SK-N-SH (cell line): ENCODE measurements around the gene CSNK2B. TPM values are rescaled to one million over a fixed set of nuclear protein-coding genes. Genes with fewer than 3 reads are reported as not detected.

Experiments
- CTCF ChIA-PET: fragments of 300-600, 350-600 bp; formaldehyde crosslinking; extraction: SDS; loops from one replicate; lab custom pipeline; 2021; lab: Yijun Ruan, JAX
- POLR2A ChIA-PET: fragments of 350-600 bp; sonication (Branson Sonifier 250); formaldehyde crosslinking; extraction: SDS; loops from one replicate; lab custom pipeline; 2020; ENCODE audit warnings: antibody characterized with exemption, inconsistent platforms; lab: Yijun Ruan, JAX
- DNase-seq: peaks from one replicate; pipeline ENCODE4 v3.0.0; 2012
- H2AFZ ChIP-seq: fragments of 200-600 bp; sonication (generic); 2 replicates; pipeline ENCODE4 v1.8.1; 2016; ENCODE audit warnings: antibody characterized with exemption, mild to moderate bottlenecking, low read depth
- H3F3A ChIP-seq: fragments of 200-600 bp; sonication (generic); replicated peaks from 2 replicates; pipeline ENCODE3; 2016; ENCODE audit warnings: antibody characterized with exemption, mild to moderate bottlenecking; ENCODE audit not compliant: insufficient read depth
- H3K27ac ChIP-seq, 2 experiments: fragments of 200-500 bp in 1 of 2; fragments of 200-600 bp in 1 of 2; sonication (Bioruptor generic) in 1 of 2; sonication (generic), shearing (Covaris generic) in 1 of 2; 2 replicates each; pipeline versions ENCODE4 v1.5.1 to v1.6.1; 2014 to 2016; ENCODE audit warnings: low read depth in 2 of 2, inconsistent platforms in 1 of 2, low read length in 1 of 2, mild to moderate bottlenecking in 1 of 2, mixed read lengths in 1 of 2
- H3K27me3 ChIP-seq: fragments of 200-600 bp; sonication (generic), shearing (Covaris generic); 2 replicates; pipeline ENCODE4 v1.6.1; 2016; ENCODE audit warnings: mixed run types; ENCODE audit not compliant: insufficient read depth
- H3K36me3 ChIP-seq, 2 experiments: fragments of 200-500 bp in 1 of 2; fragments of 200-600 bp in 1 of 2; sonication (Bioruptor generic) in 1 of 2; sonication (generic) in 1 of 2; replicated peaks in 1 of 2; 2 replicates each; pipeline versions ENCODE3 to v1.5.1; 2014 to 2016; ENCODE audit warnings: low read length in 1 of 2, mild to moderate bottlenecking in 1 of 2; ENCODE audit not compliant: insufficient read depth in 2 of 2, control insufficient read depth in 1 of 2
- H3K4me1 ChIP-seq, 2 experiments: fragments of 200-500 bp in 1 of 2; fragments of 200-600 bp in 1 of 2; sonication (Bioruptor generic) in 1 of 2; sonication (generic), shearing (Covaris generic) in 1 of 2; 2 replicates each; pipeline versions ENCODE4 v1.5.1 to v1.6.1; 2014 to 2016; ENCODE audit warnings: low read depth in 1 of 2, low read length in 1 of 2, mixed run types in 1 of 2; ENCODE audit not compliant: insufficient read depth in 2 of 2, control insufficient read depth in 1 of 2
- H3K4me2 ChIP-seq: fragments of 200-600 bp; sonication (generic), shearing (Covaris generic); 2 replicates; pipeline ENCODE4 v1.6.1; 2017; ENCODE audit warnings: mixed run types
- H3K4me3 ChIP-seq, 2 experiments: fragments of 200-500 bp in 1 of 2; fragments of 200-600 bp in 1 of 2; sonication (Bioruptor generic) in 1 of 2; sonication (generic), shearing (Covaris generic) in 1 of 2; 2 replicates each; pipeline versions ENCODE4 v1.5.1 to v1.8.1; 2014 to 2016; ENCODE audit warnings: low read depth in 2 of 2, inconsistent platforms in 1 of 2, low read length in 1 of 2, mild to moderate bottlenecking in 1 of 2, mixed read lengths in 1 of 2, moderate library complexity in 1 of 2
- H3K79me2 ChIP-seq: fragments of 200-600 bp; sonication (generic); 2 replicates; pipeline ENCODE4 v1.8.1; 2017; ENCODE audit warnings: mild to moderate bottlenecking; ENCODE audit not compliant: insufficient read depth
- H3K9ac ChIP-seq: fragments of 200-600 bp; sonication (generic); 2 replicates; pipeline ENCODE4 v1.6.1; 2017; ENCODE audit warnings: mixed run types
- H3K9me2 ChIP-seq: fragments of 200-600 bp; sonication (generic); 2 replicates; pipeline ENCODE4 v1.6.1; 2017; ENCODE audit warnings: mixed run types
- H3K9me3 ChIP-seq: fragments of 200-600 bp; sonication (generic); 2 replicates; pipeline ENCODE4 v1.6.1; 2017; ENCODE audit warnings: mixed run types, mild to moderate bottlenecking, moderate library complexity
- H4K20me1 ChIP-seq: fragments of 200-600 bp; sonication (generic); 2 replicates; pipeline ENCODE4 v1.6.1; 2017; ENCODE audit warnings: mild to moderate bottlenecking, mixed run types; ENCODE audit not compliant: insufficient read depth
- CHD2 ChIP-seq: fragments of 150-350 bp; IDR thresholded peaks from 2 replicates; pipeline ENCODE4 v1.6.1; 2018; ENCODE audit warnings: low read length; ENCODE audit not compliant: partially characterized antibody
- ELF1 ChIP-seq: IDR thresholded peaks from 2 replicates; pipeline ENCODE4 v1.4.0; 2012
- EP300 ChIP-seq, 2 experiments: IDR thresholded peaks; 2 replicates each; pipeline versions ENCODE4 v1.4.0 to v1.6.1; 2012; ENCODE audit warnings: borderline replicate concordance in 1 of 2, low read depth in 1 of 2, low read length in 1 of 2
- FOXJ3 ChIP-seq: sonication (generic); formaldehyde crosslinking; IDR thresholded peaks from 2 replicates; pipeline ENCODE4 v1.5.1; 2020; ENCODE audit warnings: mild to moderate bottlenecking, missing genetic modification reagents
- GABPA ChIP-seq: IDR thresholded peaks from 2 replicates; pipeline ENCODE4 v1.4.0; 2012; ENCODE audit warnings: low read depth, mild to moderate bottlenecking
- JUND ChIP-seq: IDR thresholded peaks from 2 replicates; pipeline ENCODE4 v1.4.0; 2012
- MEF2A ChIP-seq: IDR thresholded peaks from 2 replicates; pipeline ENCODE4 v1.4.0; 2012; ENCODE audit warnings: low read depth, borderline replicate concordance
- MXI1 ChIP-seq: IDR thresholded peaks from 2 replicates; pipeline ENCODE4 v1.6.1; 2012; ENCODE audit warnings: mild to moderate bottlenecking, low read depth, low read length, improper control_type of control experiment
- NFIC ChIP-seq: IDR thresholded peaks from 2 replicates; pipeline ENCODE4 v1.4.0; 2012; ENCODE audit warnings: borderline replicate concordance
- RXRA ChIP-seq: IDR thresholded peaks from 2 replicates; pipeline ENCODE4 v1.4.0; 2012; ENCODE audit warnings: low read depth, mild to moderate bottlenecking, borderline replicate concordance
- SIN3A ChIP-seq: IDR thresholded peaks from 2 replicates; pipeline ENCODE4 v1.6.1; 2012; ENCODE audit warnings: low read depth, mild to moderate bottlenecking, low read length, moderate library complexity, borderline replicate concordance
- TCF12 ChIP-seq: IDR thresholded peaks from 2 replicates; pipeline ENCODE4 v1.4.0; 2012
- WGBS: methylation state at CpG from one replicate; pipeline ENCODE4 v1.1.6; 2017; ENCODE audit warnings: low lambda C conversion rate; 5-methylcytosine and 5-hydroxymethylcytosine counted together
- polyA plus RNA-seq, 3 experiments: library from polyadenylated mRNA; depleted of rRNA; stranded (reverse); fragments of >200 nt; gene quantifications; 2 replicates each; pipeline ENCODE4 v1.2.3, GENCODE V29; 2012
- TF ChIP-seq, protein P1 (sequence below): IDR thresholded peaks from 2 replicates; pipeline ENCODE4; 2012
- TF ChIP-seq, protein P2 (sequence below): IDR thresholded peaks from 2 replicates; pipeline ENCODE4 v1.4.0; 2012; ENCODE audit warnings: low read depth, borderline replicate concordance
- TF ChIP-seq, protein P3 (sequence below): fragments of 200-600 bp; sonication (generic); IDR thresholded peaks from 2 replicates; pipeline ENCODE4 v1.6.1; 2017; ENCODE audit warnings: antibody characterized with exemption, mild to moderate bottlenecking, moderate library complexity
- TF ChIP-seq, protein P4 (sequence below): IDR thresholded peaks from 2 replicates; pipeline ENCODE4 v1.4.0; 2012; ENCODE audit warnings: low read depth
- TF ChIP-seq, protein P5 (sequence below): IDR thresholded peaks from 2 replicates; pipeline ENCODE4 v1.4.0; 2012; ENCODE audit warnings: low read depth, borderline replicate concordance
- TF ChIP-seq, protein P6 (sequence below): fragments of 150-350 bp; IDR thresholded peaks from 2 replicates; pipeline ENCODE4 v1.6.1; 2017; ENCODE audit warnings: antibody characterized with exemption, low read length, low read depth, borderline replicate concordance

CSNK2B gene
- polyA plus RNA-seq, 1 of the 3 experiments (the other 2 are of a cell fraction): 101 TPM

DNA sequence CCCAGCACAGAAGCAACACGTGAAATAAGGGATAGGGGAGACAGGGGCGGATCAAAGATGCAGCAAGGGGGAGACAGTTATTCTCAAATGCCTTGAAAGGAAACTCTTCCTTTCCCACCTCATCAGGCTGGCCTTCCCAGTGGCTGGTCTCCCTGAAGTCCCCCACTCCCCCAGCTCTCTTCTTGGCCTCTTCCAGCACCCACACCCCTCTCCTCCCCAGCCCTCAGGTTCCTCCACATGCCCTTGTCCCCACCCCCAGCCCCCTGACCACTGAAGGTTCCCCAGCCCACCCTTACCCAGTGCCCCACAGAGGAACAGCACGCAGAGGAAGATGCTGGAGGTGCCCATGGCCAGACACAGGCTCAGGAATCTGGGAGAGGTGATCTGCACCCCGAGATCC is 47.6 kb downstream of the CSNK2B start:
- CTCF ChIA-PET: interaction anchor here (1.1 to 1.5 kb wide), 3 partner anchors 15 to 77 kb away, joined by 3 to 4 read pairs (median 3); no protein-coding TSS in a partner anchor

More for the DNA sequence above, 47.6 kb downstream of the CSNK2B start:
- no peaks in the 10 kb centered on the region for H3K4me1 ChIP-seq
- H3K27me3 ChIP-seq: no peaks in the 10 kb centered on the region
- H3K4me2 ChIP-seq: no peak overlapping the region
- H2AFZ ChIP-seq: no peak overlapping the region
- H3K4me3 ChIP-seq: no peak overlapping the region
- no peaks in the 10 kb centered on the region for H3K9me2 ChIP-seq
- POLR2A ChIA-PET: no interaction called here
- H3K79me2 ChIP-seq: no peaks in the 10 kb centered on the region
- no peak overlapping the region for H3K9ac ChIP-seq
- peaks cover 3% of the 10 kb centered on the region for H3F3A ChIP-seq
- no peak for TF ChIP-seq MEF2A
- TF ChIP-seq, protein P1, sequence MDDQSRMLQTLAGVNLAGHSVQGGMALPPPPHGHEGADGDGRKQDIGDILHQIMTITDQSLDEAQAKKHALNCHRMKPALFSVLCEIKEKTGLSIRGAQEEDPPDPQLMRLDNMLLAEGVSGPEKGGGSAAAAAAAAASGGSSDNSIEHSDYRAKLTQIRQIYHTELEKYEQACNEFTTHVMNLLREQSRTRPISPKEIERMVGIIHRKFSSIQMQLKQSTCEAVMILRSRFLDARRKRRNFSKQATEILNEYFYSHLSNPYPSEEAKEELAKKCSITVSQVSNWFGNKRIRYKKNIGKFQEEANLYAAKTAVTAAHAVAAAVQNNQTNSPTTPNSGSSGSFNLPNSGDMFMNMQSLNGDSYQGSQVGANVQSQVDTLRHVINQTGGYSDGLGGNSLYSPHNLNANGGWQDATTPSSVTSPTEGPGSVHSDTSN: no peak
- TF ChIP-seq, protein P2, sequence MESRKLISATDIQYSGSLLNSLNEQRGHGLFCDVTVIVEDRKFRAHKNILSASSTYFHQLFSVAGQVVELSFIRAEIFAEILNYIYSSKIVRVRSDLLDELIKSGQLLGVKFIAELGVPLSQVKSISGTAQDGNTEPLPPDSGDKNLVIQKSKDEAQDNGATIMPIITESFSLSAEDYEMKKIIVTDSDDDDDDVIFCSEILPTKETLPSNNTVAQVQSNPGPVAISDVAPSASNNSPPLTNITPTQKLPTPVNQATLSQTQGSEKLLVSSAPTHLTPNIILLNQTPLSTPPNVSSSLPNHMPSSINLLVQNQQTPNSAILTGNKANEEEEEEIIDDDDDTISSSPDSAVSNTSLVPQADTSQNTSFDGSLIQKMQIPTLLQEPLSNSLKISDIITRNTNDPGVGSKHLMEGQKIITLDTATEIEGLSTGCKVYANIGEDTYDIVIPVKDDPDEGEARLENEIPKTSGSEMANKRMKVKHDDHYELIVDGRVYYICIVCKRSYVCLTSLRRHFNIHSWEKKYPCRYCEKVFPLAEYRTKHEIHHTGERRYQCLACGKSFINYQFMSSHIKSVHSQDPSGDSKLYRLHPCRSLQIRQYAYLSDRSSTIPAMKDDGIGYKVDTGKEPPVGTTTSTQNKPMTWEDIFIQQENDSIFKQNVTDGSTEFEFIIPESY: no peak
- no peak for TF ChIP-seq CHD2
- no peak for TF ChIP-seq JUND
- TF ChIP-seq RXRA: no peak
- TF ChIP-seq SIN3A: no peak
- TF ChIP-seq, protein P3, sequence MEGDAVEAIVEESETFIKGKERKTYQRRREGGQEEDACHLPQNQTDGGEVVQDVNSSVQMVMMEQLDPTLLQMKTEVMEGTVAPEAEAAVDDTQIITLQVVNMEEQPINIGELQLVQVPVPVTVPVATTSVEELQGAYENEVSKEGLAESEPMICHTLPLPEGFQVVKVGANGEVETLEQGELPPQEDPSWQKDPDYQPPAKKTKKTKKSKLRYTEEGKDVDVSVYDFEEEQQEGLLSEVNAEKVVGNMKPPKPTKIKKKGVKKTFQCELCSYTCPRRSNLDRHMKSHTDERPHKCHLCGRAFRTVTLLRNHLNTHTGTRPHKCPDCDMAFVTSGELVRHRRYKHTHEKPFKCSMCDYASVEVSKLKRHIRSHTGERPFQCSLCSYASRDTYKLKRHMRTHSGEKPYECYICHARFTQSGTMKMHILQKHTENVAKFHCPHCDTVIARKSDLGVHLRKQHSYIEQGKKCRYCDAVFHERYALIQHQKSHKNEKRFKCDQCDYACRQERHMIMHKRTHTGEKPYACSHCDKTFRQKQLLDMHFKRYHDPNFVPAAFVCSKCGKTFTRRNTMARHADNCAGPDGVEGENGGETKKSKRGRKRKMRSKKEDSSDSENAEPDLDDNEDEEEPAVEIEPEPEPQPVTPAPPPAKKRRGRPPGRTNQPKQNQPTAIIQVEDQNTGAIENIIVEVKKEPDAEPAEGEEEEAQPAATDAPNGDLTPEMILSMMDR: no peak
- TF ChIP-seq, protein P4, sequence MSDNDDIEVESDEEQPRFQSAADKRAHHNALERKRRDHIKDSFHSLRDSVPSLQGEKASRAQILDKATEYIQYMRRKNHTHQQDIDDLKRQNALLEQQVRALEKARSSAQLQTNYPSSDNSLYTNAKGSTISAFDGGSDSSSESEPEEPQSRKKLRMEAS: no peak
- no peak for TF ChIP-seq GABPA
- TF ChIP-seq NFIC: no peak
- TF ChIP-seq, protein P5, sequence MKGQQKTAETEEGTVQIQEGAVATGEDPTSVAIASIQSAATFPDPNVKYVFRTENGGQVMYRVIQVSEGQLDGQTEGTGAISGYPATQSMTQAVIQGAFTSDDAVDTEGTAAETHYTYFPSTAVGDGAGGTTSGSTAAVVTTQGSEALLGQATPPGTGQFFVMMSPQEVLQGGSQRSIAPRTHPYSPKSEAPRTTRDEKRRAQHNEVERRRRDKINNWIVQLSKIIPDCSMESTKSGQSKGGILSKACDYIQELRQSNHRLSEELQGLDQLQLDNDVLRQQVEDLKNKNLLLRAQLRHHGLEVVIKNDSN: no peak
- no peak for TF ChIP-seq EP300 (IDR thresholded peaks at IDR 0.05; ENCODE audit: borderline replicate concordance in 1 of 2, low read depth in 1 of 2, low read length in 1 of 2)
- TF ChIP-seq MXI1: no peak
- TF ChIP-seq ELF1: no peak
- TF ChIP-seq TCF12: no peak
- TF ChIP-seq, protein P6, sequence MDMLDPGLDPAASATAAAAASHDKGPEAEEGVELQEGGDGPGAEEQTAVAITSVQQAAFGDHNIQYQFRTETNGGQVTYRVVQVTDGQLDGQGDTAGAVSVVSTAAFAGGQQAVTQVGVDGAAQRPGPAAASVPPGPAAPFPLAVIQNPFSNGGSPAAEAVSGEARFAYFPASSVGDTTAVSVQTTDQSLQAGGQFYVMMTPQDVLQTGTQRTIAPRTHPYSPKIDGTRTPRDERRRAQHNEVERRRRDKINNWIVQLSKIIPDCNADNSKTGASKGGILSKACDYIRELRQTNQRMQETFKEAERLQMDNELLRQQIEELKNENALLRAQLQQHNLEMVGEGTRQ: no peak
- no peak for TF ChIP-seq FOXJ3 (CRISPR knock-in tag)
- no peaks in the 10 kb centered on the region for H4K20me1 ChIP-seq
- no peak overlapping the region for H3K27ac ChIP-seq
- no peak for DNase-seq
- H3K9me3 ChIP-seq: no peaks in the 10 kb centered on the region
- 73% methylated on average over 4 of the region's 4 CpGs for WGBS
- no peaks in the 10 kb centered on the region for H3K36me3 ChIP-seq
